Measurements from ENCODE around the gene TSPAN2.

The TSPAN2 gene

GRCh38 chr1:115092175-115092574 lies 2.9 kb upstream of the TSPAN2 start:
- Histone ChIP-seq H3K4me3 (ENCODE audit: low read depth, low read length) (no peak overlapping the region), H3K4me1 (no peaks in the 10 kb centered on the region), H3K27me3 (peaks cover 7% of the 10 kb centered on the region), H3K36me3 (no peaks in the 10 kb centered on the region), H3K9me3 (no peaks in the 10 kb centered on the region)
- no peak for TF ChIP-seq CTCF (IDR thresholded peaks at IDR 0.05; ENCODE audit: low read depth, low read length)
- DNase-seq, result no peak

GRCh38 chr1:115091572-115091971 lies 2.3 kb upstream of the TSPAN2 start:
- peaks cover 7% of the 10 kb centered on the region for H3K27me3 ChIP-seq
- H3K36me3 ChIP-seq, result no peaks in the 10 kb centered on the region
- no peak for DNase-seq
- H3K4me1 ChIP-seq, result no peaks in the 10 kb centered on the region
- no peak overlapping the region for H3K4me3 ChIP-seq (ENCODE audit: low read depth, low read length)
- no peaks in the 10 kb centered on the region for H3K9me3 ChIP-seq
- no peak for TF ChIP-seq CTCF (IDR thresholded peaks at IDR 0.05; ENCODE audit: low read depth, low read length)

- H3K9me3 ChIP-seq, result no peaks in the 10 kb centered on the region
- no peak for TF ChIP-seq CTCF (IDR thresholded peaks at IDR 0.05; ENCODE audit: low read depth, low read length)
- H3K36me3 ChIP-seq, result no peaks in the 10 kb centered on the region
Observed at GRCh38 chr1:115090956-115091355, 1.7 kb upstream of the TSPAN2 start.

GRCh38 chr1:115090540-115090939 lies 1.2 kb upstream of the TSPAN2 start:
- Histone ChIP-seq H3K4me3 (ENCODE audit: low read depth, low read length) (no peak overlapping the region), H3K9me3 (no peaks in the 10 kb centered on the region), H3K27me3 (peaks cover 7% of the 10 kb centered on the region), H3K36me3 (no peaks in the 10 kb centered on the region), H3K4me1 (no peaks in the 10 kb centered on the region)
- DNase-seq, result no peak
- no peak for TF ChIP-seq CTCF (IDR thresholded peaks at IDR 0.05; ENCODE audit: low read depth, low read length)

More at GRCh38 chr1:115090956-115091355, 1.7 kb upstream of the TSPAN2 start:
- H3K4me3 ChIP-seq (ENCODE audit: low read depth, low read length), result no peak overlapping the region
- no peaks in the 10 kb centered on the region for H3K4me1 ChIP-seq
- peaks cover 7% of the 10 kb centered on the region for H3K27me3 ChIP-seq
- no peak for DNase-seq

- Histone ChIP-seq H3K36me3 (no peaks in the 10 kb centered on the region), H3K4me1 (no peaks in the 10 kb centered on the region), H3K27me3 (peaks cover 7% of the 10 kb centered on the region), H3K4me3 (ENCODE audit: low read depth, low read length) (no peak overlapping the region), H3K9me3 (no peaks in the 10 kb centered on the region)
- no peak for DNase-seq
- no peak for TF ChIP-seq CTCF (IDR thresholded peaks at IDR 0.05; ENCODE audit: low read depth, low read length)
Observed at GRCh38 chr1:115090186-115090490, 835 bp upstream of the TSPAN2 start.

GRCh38 chr1:115088871-115089419 lies 358 bp downstream of the TSPAN2 start:
- no peaks in the 10 kb centered on the region for H3K4me1 ChIP-seq
- H3K9me3 ChIP-seq, result no peaks in the 10 kb centered on the region
- TF ChIP-seq CTCF (IDR thresholded peaks at IDR 0.05; ENCODE audit: low read depth, low read length), result no peak
- H3K36me3 ChIP-seq, result no peaks in the 10 kb centered on the region
- peaks cover 7% of the 10 kb centered on the region for H3K27me3 ChIP-seq
- H3K4me3 ChIP-seq (ENCODE audit: low read depth, low read length), result no peak overlapping the region
- no peak for DNase-seq

Measured in BE2C (cell line).